ENCODE data around the gene POR. TPM values are rescaled to one million over a fixed set of nuclear protein-coding genes. Genes with fewer than 3 reads are reported as not detected.

POR gene
- total RNA-seq, 1 donor from 2014 or later, result 236 TPM

DNA sequence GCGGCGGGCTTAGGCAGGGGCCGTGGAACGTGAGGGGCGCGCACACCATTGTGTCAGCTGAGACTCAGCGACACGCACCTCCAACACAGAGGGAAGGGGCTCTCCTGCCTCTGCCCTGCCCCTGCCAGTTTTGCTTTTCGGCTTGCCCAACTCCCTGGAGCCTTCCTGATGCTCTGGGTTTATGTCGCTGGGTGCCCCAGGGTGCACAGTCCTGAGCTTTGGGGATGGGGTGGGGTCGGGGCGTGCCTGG lies 66.2 kb downstream of the POR start:
- no peaks in the 10 kb centered on the region for H3K4me1 ChIP-seq
- no peak overlapping the region for H3K4me3 ChIP-seq
- TF ChIP-seq, protein P1, sequence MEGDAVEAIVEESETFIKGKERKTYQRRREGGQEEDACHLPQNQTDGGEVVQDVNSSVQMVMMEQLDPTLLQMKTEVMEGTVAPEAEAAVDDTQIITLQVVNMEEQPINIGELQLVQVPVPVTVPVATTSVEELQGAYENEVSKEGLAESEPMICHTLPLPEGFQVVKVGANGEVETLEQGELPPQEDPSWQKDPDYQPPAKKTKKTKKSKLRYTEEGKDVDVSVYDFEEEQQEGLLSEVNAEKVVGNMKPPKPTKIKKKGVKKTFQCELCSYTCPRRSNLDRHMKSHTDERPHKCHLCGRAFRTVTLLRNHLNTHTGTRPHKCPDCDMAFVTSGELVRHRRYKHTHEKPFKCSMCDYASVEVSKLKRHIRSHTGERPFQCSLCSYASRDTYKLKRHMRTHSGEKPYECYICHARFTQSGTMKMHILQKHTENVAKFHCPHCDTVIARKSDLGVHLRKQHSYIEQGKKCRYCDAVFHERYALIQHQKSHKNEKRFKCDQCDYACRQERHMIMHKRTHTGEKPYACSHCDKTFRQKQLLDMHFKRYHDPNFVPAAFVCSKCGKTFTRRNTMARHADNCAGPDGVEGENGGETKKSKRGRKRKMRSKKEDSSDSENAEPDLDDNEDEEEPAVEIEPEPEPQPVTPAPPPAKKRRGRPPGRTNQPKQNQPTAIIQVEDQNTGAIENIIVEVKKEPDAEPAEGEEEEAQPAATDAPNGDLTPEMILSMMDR (IDR thresholded peaks at IDR 0.05), result no peak
- H3K36me3 ChIP-seq, result peaks cover 62 to 69% of the 10 kb centered on the region in 2 donors
- no peak for DNase-seq (ENCODE audit: low spot score in 2 of 2)
- no peaks in the 10 kb centered on the region for H3K27me3 ChIP-seq
- H3K9me3 ChIP-seq, result no peaks in the 10 kb centered on the region
- H3K27ac ChIP-seq, result no peak overlapping the region
- intact Hi-C loops (cut with DNase I), result no loop called here

DNA sequence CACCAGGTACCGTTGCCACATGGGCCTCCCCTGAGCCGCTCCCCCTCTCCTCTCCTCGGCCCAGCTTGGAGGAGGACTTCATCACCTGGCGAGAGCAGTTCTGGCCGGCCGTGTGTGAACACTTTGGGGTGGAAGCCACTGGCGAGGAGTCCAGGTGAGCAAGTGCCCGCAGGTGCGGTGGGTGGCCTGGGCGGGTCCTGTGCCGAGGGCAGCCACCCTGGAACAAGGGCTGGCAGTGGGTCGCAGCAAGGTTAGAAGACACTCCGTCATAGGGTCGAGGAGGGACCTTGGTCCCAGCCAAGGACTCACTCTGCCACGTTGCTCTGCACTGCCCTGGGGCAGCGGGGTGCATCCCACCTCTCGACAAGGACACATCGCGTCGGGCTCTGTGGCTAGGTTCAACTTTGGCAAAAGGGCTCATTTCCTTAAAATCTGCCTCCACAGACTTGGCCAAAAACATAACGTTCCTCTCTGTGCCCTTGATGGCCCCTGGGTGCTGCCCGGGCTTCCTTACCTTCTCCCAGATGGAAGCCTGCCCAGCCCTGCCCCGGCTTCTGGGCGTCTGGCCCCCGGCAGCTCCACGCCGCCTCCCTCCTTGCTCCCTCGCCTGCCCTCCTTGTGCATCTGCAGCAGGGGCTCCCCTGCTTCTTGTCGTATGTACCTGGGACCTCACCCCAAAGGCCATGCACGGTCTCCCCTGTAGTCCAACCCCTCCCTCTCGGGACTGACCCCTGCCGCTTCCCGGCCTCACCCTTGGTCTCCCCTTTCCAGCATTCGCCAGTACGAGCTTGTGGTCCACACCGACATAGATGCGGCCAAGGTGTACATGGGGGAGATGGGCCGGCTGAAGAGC lies 66.7 kb downstream of the POR start:
- peaks cover 67 to 75% of the 10 kb centered on the region in 2 donors for H3K36me3 ChIP-seq
- no peak overlapping the region for H3K27ac ChIP-seq
- no peaks in the 10 kb centered on the region for H3K4me1 ChIP-seq
- TF ChIP-seq, protein P1 (IDR thresholded peaks at IDR 0.05), result no peak
- intact Hi-C loops (cut with DNase I), result no loop called here
- H3K9me3 ChIP-seq, result no peaks in the 10 kb centered on the region
- no peak for DNase-seq (ENCODE audit: low spot score in 2 of 2)
- H3K4me3 ChIP-seq, result no peak overlapping the region
- no peaks in the 10 kb centered on the region for H3K27me3 ChIP-seq

DNA sequence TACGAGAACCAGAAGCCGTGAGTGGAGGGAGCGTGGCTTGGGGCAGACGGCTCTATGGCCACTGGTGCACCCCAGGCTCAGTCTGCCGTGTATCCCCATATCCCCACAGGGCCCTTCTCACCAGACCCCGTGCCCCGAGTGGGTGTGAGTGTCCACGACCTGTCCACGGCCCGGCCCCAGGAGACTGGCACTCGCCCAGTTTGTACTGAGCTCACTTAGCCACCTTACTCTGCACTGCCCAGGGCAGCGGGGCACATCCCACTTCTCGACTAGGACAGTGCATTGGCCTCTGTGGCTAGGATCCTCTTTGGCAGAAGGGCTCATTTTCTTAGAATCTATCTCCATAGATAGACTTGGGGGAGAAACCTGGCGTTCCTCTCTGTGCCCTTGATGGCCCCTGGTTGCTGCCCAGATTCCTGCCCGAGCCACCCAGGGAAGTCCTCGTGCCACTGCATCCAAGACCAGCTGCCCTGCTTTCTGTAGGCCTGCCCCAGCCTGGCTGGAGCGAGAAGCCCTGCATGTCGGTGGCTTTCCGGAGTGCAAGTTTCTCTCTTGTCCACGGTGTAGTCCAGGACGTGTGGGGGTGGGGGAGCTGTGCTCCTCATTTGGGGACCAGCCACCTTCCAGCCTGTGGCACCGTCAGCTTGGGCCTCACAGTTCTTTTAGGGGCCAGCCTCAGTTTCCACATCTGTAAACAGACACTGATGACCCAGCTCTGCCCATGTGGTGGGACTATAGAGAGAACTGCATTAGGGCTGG lies 67.5 kb downstream of the POR start:
- no peak for DNase-seq (ENCODE audit: low spot score in 2 of 2)
- H3K36me3 ChIP-seq, result peaks cover 75 to 82% of the 10 kb centered on the region in 2 donors
- no peaks in the 10 kb centered on the region for H3K4me1 ChIP-seq
- TF ChIP-seq, protein P1 (IDR thresholded peaks at IDR 0.05), result no peak
- intact Hi-C loops (cut with DNase I), result no loop called here
- H3K27ac ChIP-seq, result peak overlapping the region in 1 of 2 donors; percentile 7
- no peak overlapping the region for H3K4me3 ChIP-seq
- H3K27me3 ChIP-seq, result no peaks in the 10 kb centered on the region
- no peaks in the 10 kb centered on the region for H3K9me3 ChIP-seq

GRCh38 chr7:75983471-75984129 lies 68.6 kb downstream of the POR start:
- Histone ChIP-seq H3K27me3 (no peaks in the 10 kb centered on the region), H3K4me1 (no peaks in the 10 kb centered on the region), H3K27ac (peak overlapping the region; percentile 22 to 49), H3K36me3 (peaks cover 82 to 90% of the 10 kb centered on the region in 2 donors), H3K9me3 (no peaks in the 10 kb centered on the region), H3K4me3 (no peak overlapping the region)
- DNase-seq (ENCODE audit: low spot score in 2 of 2), result peak in 1 of 2 donors; percentile 58
- intact Hi-C loops (cut with DNase I), result no loop called here
- TF ChIP-seq, protein P1 (IDR thresholded peaks at IDR 0.05), result no peak

- Histone ChIP-seq H3K36me3 (peaks cover 82 to 88% of the 10 kb centered on the region in 2 donors), H3K27me3 (no peaks in the 10 kb centered on the region), H3K4me1 (peaks cover 0 to 3% of the 10 kb centered on the region in 2 donors), H3K4me3 (no peak overlapping the region), H3K9me3 (no peaks in the 10 kb centered on the region), H3K27ac (peak overlapping the region in 1 of 2 donors; percentile 22)
- DNase-seq (ENCODE audit: low spot score in 2 of 2), result peak in 1 of 2 donors; percentile 62
- TF ChIP-seq, protein P1 (IDR thresholded peaks at IDR 0.05), result no peak
- intact Hi-C loops (cut with DNase I), result no loop called here
These were observed 69.4 kb downstream of the POR start for GRCh38 chr7:75984130-75985008.
